Measurements from ENCODE around the gene IQCH.

GRCh38 chr15:67399925-67400324 lies 145.3 kb downstream of the IQCH start:
- TF ChIP-seq CTCF (IDR thresholded peaks at IDR 0.05) = no peak
- TF ChIP-seq POLR2A (IDR thresholded peaks at IDR 0.05) = no peak

Data from body of pancreas (tissue), 4 donors.